Measurements from ENCODE around the gene GFER. TPM values are rescaled to one million over a fixed set of nuclear protein-coding genes. Genes with fewer than 3 reads are reported as not detected.

GFER gene
- total RNA-seq, 1 experiment from 2014 or later = 26.2 TPM

DNA sequence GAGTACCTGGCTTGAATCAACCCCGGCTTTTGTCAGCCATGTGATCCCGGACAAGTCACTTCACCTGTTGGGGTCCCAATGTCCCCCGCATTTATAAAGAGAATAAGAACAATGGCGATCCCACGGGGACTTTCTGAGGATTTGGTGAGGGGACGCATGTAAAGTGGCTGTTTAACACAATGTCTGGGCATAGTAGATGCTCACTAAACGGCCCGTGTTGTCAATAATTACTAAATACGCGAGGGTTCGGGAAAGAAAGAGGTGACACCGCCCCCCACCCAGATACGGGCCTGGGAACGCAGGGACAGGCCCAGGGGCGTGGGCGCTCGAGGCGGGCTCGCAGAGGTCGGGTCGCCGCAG lies 7.6 kb downstream of the GFER start:
- intact Hi-C loops (cut with micrococcal nuclease; ENCODE audit: unreplicated experiment) = no loop called here
- H3K36me3 ChIP-seq (ENCODE audit: insufficient read depth, low read length, poor library complexity, severe bottlenecking) = no peaks in the 10 kb centered on the region
- H3K4me1 ChIP-seq (ENCODE audit: insufficient read depth, low read length, poor library complexity, severe bottlenecking) = peaks cover 6% of the 10 kb centered on the region
- no peak for TF ChIP-seq EZH2 (IDR thresholded peaks at IDR 0.05; ENCODE audit: borderline replicate concordance, low read depth, low read length, poor library complexity, severe bottlenecking)
- TF ChIP-seq, protein P1, sequence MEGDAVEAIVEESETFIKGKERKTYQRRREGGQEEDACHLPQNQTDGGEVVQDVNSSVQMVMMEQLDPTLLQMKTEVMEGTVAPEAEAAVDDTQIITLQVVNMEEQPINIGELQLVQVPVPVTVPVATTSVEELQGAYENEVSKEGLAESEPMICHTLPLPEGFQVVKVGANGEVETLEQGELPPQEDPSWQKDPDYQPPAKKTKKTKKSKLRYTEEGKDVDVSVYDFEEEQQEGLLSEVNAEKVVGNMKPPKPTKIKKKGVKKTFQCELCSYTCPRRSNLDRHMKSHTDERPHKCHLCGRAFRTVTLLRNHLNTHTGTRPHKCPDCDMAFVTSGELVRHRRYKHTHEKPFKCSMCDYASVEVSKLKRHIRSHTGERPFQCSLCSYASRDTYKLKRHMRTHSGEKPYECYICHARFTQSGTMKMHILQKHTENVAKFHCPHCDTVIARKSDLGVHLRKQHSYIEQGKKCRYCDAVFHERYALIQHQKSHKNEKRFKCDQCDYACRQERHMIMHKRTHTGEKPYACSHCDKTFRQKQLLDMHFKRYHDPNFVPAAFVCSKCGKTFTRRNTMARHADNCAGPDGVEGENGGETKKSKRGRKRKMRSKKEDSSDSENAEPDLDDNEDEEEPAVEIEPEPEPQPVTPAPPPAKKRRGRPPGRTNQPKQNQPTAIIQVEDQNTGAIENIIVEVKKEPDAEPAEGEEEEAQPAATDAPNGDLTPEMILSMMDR (conservative IDR thresholded peaks at IDR 0.05; ENCODE audit: low read depth, low read length) = no peak
- H3K9me3 ChIP-seq (ENCODE audit: low read depth, low read length, poor library complexity, severe bottlenecking) = no peaks in the 10 kb centered on the region
- DNase-seq (ENCODE audit: low spot score) = no peak
- no peak overlapping the region for H3K4me3 ChIP-seq (ENCODE audit: low read depth, low read length, poor library complexity, severe bottlenecking)
- CTCF ChIA-PET = interaction anchor here (0.6 kb wide), 1 partner anchor 149 kb away, joined by 8 read pairs; no protein-coding TSS in a partner anchor
- POLR2A ChIA-PET (ENCODE audit: low non-redundant PET) = interaction anchor here (1.0 kb wide), 1 partner anchor 27 kb away, joined by 3 read pairs; the partner anchor contains the start of gene RPS2
- no TSS peak for BruUV-seq (replicated peaks)
- peaks cover 17% of the 10 kb centered on the region for H3K27me3 ChIP-seq (replicated peaks; ENCODE audit: insufficient read depth, low read depth, low read length, poor library complexity)
- H3K27ac ChIP-seq (ENCODE audit: low read depth, low read length, poor library complexity, severe bottlenecking) = no peak overlapping the region

DNA sequence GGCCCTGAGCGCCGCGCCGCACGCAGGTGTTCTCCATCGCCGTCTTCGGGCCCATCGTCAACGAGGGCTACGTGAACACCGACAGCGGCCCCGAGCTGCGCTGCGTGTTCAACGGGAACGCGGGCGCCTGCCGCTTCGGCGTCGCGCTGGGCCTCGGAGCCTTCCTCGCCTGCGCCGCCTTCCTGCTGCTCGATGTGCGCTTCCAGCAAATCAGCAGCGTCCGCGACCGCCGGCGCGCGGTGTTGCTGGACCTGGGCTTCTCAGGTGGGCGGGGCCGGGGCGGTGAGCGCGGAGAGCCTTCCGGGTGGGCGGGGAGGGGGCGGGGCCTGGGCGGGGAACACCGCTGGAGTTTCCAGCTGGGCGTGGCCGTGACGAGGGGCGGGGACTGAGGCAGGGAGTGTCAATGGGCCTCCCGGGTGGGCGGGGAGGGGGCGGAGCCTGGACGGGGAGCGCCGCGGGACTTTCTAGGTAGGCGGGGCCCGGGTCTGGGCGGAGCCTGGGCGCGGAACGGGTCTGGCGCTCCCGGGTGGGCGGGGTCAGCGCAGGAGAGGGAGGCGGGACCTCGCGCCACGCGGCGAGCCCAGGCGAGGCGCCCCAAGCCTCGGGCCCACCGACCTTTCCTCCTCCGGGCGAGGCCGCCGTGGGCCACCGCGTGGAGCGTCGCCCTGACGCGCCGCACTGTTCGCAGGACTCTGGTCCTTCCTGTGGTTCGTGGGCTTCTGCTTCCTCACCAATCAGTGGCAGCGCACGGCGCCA lies 8.1 kb downstream of the GFER start:
- H3K9me3 ChIP-seq (ENCODE audit: low read depth, low read length, poor library complexity, severe bottlenecking) = no peaks in the 10 kb centered on the region
- DNase-seq (ENCODE audit: low spot score) = peak; percentile 93
- TF ChIP-seq, protein P1 (conservative IDR thresholded peaks at IDR 0.05; ENCODE audit: low read depth, low read length) = no peak
- TF ChIP-seq EZH2 (IDR thresholded peaks at IDR 0.05; ENCODE audit: borderline replicate concordance, low read depth, low read length, poor library complexity, severe bottlenecking) = no peak
- BruUV-seq (replicated peaks) = no TSS peak
- H3K4me3 ChIP-seq (ENCODE audit: low read depth, low read length, poor library complexity, severe bottlenecking) = no peak overlapping the region
- peaks cover 5% of the 10 kb centered on the region for H3K36me3 ChIP-seq (ENCODE audit: insufficient read depth, low read length, poor library complexity, severe bottlenecking)
- no peak overlapping the region for H3K27ac ChIP-seq (ENCODE audit: low read depth, low read length, poor library complexity, severe bottlenecking)
- intact Hi-C loops (cut with micrococcal nuclease; ENCODE audit: unreplicated experiment) = no loop called here
- H3K27me3 ChIP-seq (replicated peaks; ENCODE audit: insufficient read depth, low read depth, low read length, poor library complexity) = peaks cover 17% of the 10 kb centered on the region
- ChIA-PET CTCF (interaction anchor here (0.6 kb wide), 1 partner anchor 149 kb away, joined by 8 read pairs; no protein-coding TSS in a partner anchor), POLR2A (ENCODE audit: low non-redundant PET) (interaction anchor here (1.0 kb wide), 1 partner anchor 27 kb away, joined by 3 read pairs; the partner anchor contains the start of gene RPS2)
- peaks cover 6% of the 10 kb centered on the region for H3K4me1 ChIP-seq (ENCODE audit: insufficient read depth, low read length, poor library complexity, severe bottlenecking)

DNA sequence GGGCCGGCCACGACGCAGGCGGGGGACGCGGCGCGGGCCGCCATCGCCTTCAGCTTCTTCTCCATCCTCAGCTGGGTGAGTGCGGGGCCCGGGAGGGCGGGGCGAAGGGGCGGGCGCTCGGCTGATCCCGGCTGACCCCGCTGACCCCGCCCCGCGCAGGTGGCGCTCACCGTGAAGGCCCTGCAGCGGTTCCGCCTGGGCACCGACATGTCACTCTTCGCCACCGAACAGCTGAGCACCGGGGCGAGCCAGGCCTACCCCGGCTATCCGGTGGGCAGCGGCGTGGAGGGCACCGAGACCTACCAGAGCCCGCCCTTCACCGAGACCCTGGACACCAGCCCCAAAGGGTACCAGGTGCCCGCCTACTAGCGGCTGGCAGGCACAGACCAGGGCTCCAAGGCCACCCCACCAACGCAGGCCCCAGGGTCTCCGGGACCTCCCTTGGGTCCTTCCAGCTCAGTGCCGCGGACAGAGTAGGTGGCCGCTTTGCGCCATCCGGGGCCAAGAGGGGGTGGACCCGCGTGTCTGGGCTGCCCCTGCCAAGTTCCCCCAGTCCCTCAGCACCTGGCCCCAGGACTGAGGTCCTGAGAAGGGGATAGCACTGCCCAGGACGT lies 8.8 kb downstream of the GFER start:
- no peaks in the 10 kb centered on the region for H3K9me3 ChIP-seq (ENCODE audit: low read depth, low read length, poor library complexity, severe bottlenecking)
- intact Hi-C loops (cut with micrococcal nuclease; ENCODE audit: unreplicated experiment) = no loop called here
- BruUV-seq (replicated peaks) = no TSS peak
- DNase-seq (ENCODE audit: low spot score) = no peak
- H3K27me3 ChIP-seq (replicated peaks; ENCODE audit: insufficient read depth, low read depth, low read length, poor library complexity) = peaks cover 17% of the 10 kb centered on the region
- TF ChIP-seq, protein P1 (conservative IDR thresholded peaks at IDR 0.05; ENCODE audit: low read depth, low read length) = no peak
- peaks cover 11% of the 10 kb centered on the region for H3K36me3 ChIP-seq (ENCODE audit: insufficient read depth, low read length, poor library complexity, severe bottlenecking)
- peaks cover 6% of the 10 kb centered on the region for H3K4me1 ChIP-seq (ENCODE audit: insufficient read depth, low read length, poor library complexity, severe bottlenecking)
- CTCF ChIA-PET = no interaction called here
- H3K4me3 ChIP-seq (ENCODE audit: low read depth, low read length, poor library complexity, severe bottlenecking) = no peak overlapping the region
- no peak overlapping the region for H3K27ac ChIP-seq (ENCODE audit: low read depth, low read length, poor library complexity, severe bottlenecking)
- POLR2A ChIA-PET (ENCODE audit: low non-redundant PET) = interaction anchor here (1.0 kb wide), 1 partner anchor 28 kb away, joined by 3 read pairs; the partner anchor contains the start of gene RPS2
